ENCODE data around the gene OR2K2. TPM values are rescaled to one million over a fixed set of nuclear protein-coding genes. Genes with fewer than 3 reads are reported as not detected.
"Not testable (repeated sequence)": the region's sequence is repeated elsewhere in the genome, so short reads cannot be mapped to it uniquely, and the experiment has no call there.

OR2K2 gene
- total and polyA plus RNA-seq, 2 donors (not counting 3 experiments of a cell fraction or from before 2014, with no cell fraction given): not detected

- no peak for FAIRE-seq
These were observed 24.1 kb downstream of the OR2K2 start for GRCh38 chr9:111305914-111306313.

GRCh38 chr9:111304000-111304399, 26.0 kb downstream of the OR2K2 start:
- H2AFZ ChIP-seq (ENCODE audit: low read depth, low read length); H3K4me2 ChIP-seq (ENCODE audit: insufficient read depth, low read length); H3K4me1 ChIP-seq (ENCODE audit: control insufficient read depth, extremely low read depth, insufficient read depth, low read length); H3K79me2 ChIP-seq (ENCODE audit: control insufficient read depth, insufficient read depth, low read length); intact Hi-C loops (cut with micrococcal nuclease); H3K9ac ChIP-seq (replicated peaks; ENCODE audit: extremely low read depth, insufficient read depth, low read length); H4K20me1 ChIP-seq (replicated peaks; ENCODE audit: control insufficient read depth, extremely low read depth, insufficient read depth, low read length); H3K27me3 ChIP-seq (ENCODE audit: control insufficient read depth in 2 of 2, insufficient read depth in 2 of 2, low read length in 2 of 2); BruUV-seq (replicated peaks); H3K9me1 ChIP-seq (replicated peaks; ENCODE audit: control insufficient read depth, extremely low read depth, insufficient read depth, low read length); H3K36me3 ChIP-seq (ENCODE audit: control insufficient read depth in 2 of 2, extremely low read depth in 1 of 2, insufficient read depth in 2 of 2, low read length in 2 of 2); DNase-seq (ENCODE audit: low read depth, low spot score); POLR2A ChIA-PET; H3K27ac ChIP-seq (ENCODE audit: insufficient read depth, low read depth, low read length); FAIRE-seq; dilution Hi-C loops (cut with MboI; ENCODE audit: extremely low pct_ligation_motif_present, low sequenced_read_pairs); H3K9me3 ChIP-seq (replicated peaks; ENCODE audit: control insufficient read depth, insufficient read depth, low read length); H3K4me3 ChIP-seq (replicated peaks in 1 of 3; ENCODE audit: insufficient read depth in 1 of 3, low read depth in 1 of 3, low read length in 3 of 3): not testable (repeated sequence)
- CTCF ChIA-PET: interaction anchor here (3.4 kb wide), 1 partner anchor 666 kb away, joined by 16 read pairs; no protein-coding TSS in a partner anchor

More at GRCh38 chr9:111305914-111306313, 24.1 kb downstream of the OR2K2 start:
- TF ChIP-seq FOS (IDR thresholded peaks at IDR 0.05; ENCODE audit: borderline replicate concordance, insufficient read depth, low read length) (no peak), CTCF (IDR thresholded peaks at IDR 0.05; ENCODE audit: extremely low read depth in 1 of 2, insufficient read depth in 1 of 2, low read depth in 1 of 2, low read length in 2 of 2) (no peak), GATA2 (IDR thresholded peaks at IDR 0.05; ENCODE audit: insufficient read depth, insufficient read length, low read depth, low read length) (no peak), JUN (IDR thresholded peaks at IDR 0.05; ENCODE audit: borderline replicate concordance, insufficient read depth, insufficient read length, low read depth) (no peak), MYC (IDR thresholded peaks at IDR 0.05; ENCODE audit: low read depth, low read length) (no peak), POLR2AphosphoS5 (IDR thresholded peaks at IDR 0.05; ENCODE audit: insufficient read depth, low read depth, low read length) (no peak), EZH2 (IDR thresholded peaks at IDR 0.05; ENCODE audit: borderline replicate concordance, low read depth, low read length, severe bottlenecking) (no peak), POLR2A (IDR thresholded peaks at IDR 0.05; ENCODE audit: low read depth, low read length) (no peak), MAX (IDR thresholded peaks at IDR 0.05; ENCODE audit: insufficient read depth, insufficient read length) (no peak)
- H2AFZ ChIP-seq (ENCODE audit: low read depth, low read length): no peak overlapping the region
- no peak for DNase-seq (ENCODE audit: low read depth, low spot score)
- dilution Hi-C loops (cut with MboI; ENCODE audit: extremely low pct_ligation_motif_present, low sequenced_read_pairs) (no loop called here), intact Hi-C loops (cut with micrococcal nuclease) (no loop called here)
- no peaks in the 10 kb centered on the region for H3K36me3 ChIP-seq (ENCODE audit: control insufficient read depth in 2 of 2, extremely low read depth in 1 of 2, insufficient read depth in 2 of 2, low read length in 2 of 2)
- POLR2A ChIA-PET: no interaction called here
- CTCF ChIA-PET: interaction anchor here (0.9 to 1.9 kb wide), 3 partner anchors 23 to 683 kb away, joined by 3 to 10 read pairs (median 4); no protein-coding TSS in a partner anchor
- no peak overlapping the region for H3K4me2 ChIP-seq (ENCODE audit: insufficient read depth, low read length)
- no peak overlapping the region for H3K4me3 ChIP-seq (replicated peaks in 1 of 3; ENCODE audit: insufficient read depth in 1 of 3, low read depth in 1 of 3, low read length in 3 of 3)
- H3K27me3 ChIP-seq (ENCODE audit: control insufficient read depth in 2 of 2, insufficient read depth in 2 of 2, low read length in 2 of 2): peaks cover 0 to 4% of the 10 kb centered on the region in 2 experiments
- no peaks in the 10 kb centered on the region for H3K9me1 ChIP-seq (replicated peaks; ENCODE audit: control insufficient read depth, extremely low read depth, insufficient read depth, low read length)
- H3K9ac ChIP-seq (replicated peaks; ENCODE audit: extremely low read depth, insufficient read depth, low read length): no peak overlapping the region
- BruUV-seq (replicated peaks): no TSS peak
- no peaks in the 10 kb centered on the region for H3K9me3 ChIP-seq (replicated peaks; ENCODE audit: control insufficient read depth, insufficient read depth, low read length)
- no peaks in the 10 kb centered on the region for H4K20me1 ChIP-seq (replicated peaks; ENCODE audit: control insufficient read depth, extremely low read depth, insufficient read depth, low read length)
- no peak overlapping the region for H3K27ac ChIP-seq (ENCODE audit: insufficient read depth, low read depth, low read length)
- no peaks in the 10 kb centered on the region for H3K79me2 ChIP-seq (ENCODE audit: control insufficient read depth, insufficient read depth, low read length)
- H3K4me1 ChIP-seq (ENCODE audit: control insufficient read depth, extremely low read depth, insufficient read depth, low read length): no peaks in the 10 kb centered on the region
